Liver (tissue), 3 donors: ENCODE results near the gene KCNS1.

ENCODE experiments used
- CTCF ChIP-seq: fragments of 150-350 bp; IDR thresholded peaks from 2 replicates; pipeline ENCODE4 v1.5.1; 2017; ENCODE audit warnings: improper control_type of control experiment, low read depth, low read length; ENCODE audit not compliant: missing input control
- HNF4G ChIP-seq: IDR thresholded peaks from 2 replicates; pipeline ENCODE4 v1.6.1; 2016; ENCODE audit warnings: antibody characterized with exemption
- donor health status: healthy.
- donor health status: healthy.

GRCh38 chr20:45128099-45128498 is 27.2 kb upstream of the KCNS1 start:
- TF ChIP-seq HNF4G (no peak), CTCF (no peak)
